GM21825 (cell line): Measurements from ENCODE around the gene ASAP2.
"Not testable (repeated sequence)": the region's sequence is repeated elsewhere in the genome, so short reads cannot be mapped to it uniquely, and the experiment has no call there.

Experiments
- ATAC-seq: cut with Tn5 transposase; IDR thresholded peaks from one replicate; pipeline ENCODE4 v1.9.1; 2021; ENCODE audit warnings: mild to moderate bottlenecking, moderate library complexity; ENCODE audit not compliant: unreplicated experiment

ASAP2 gene

GRCh38 chr2:9250091-9250490, 43.5 kb downstream of the ASAP2 start:
- no peak for ATAC-seq

DNA sequence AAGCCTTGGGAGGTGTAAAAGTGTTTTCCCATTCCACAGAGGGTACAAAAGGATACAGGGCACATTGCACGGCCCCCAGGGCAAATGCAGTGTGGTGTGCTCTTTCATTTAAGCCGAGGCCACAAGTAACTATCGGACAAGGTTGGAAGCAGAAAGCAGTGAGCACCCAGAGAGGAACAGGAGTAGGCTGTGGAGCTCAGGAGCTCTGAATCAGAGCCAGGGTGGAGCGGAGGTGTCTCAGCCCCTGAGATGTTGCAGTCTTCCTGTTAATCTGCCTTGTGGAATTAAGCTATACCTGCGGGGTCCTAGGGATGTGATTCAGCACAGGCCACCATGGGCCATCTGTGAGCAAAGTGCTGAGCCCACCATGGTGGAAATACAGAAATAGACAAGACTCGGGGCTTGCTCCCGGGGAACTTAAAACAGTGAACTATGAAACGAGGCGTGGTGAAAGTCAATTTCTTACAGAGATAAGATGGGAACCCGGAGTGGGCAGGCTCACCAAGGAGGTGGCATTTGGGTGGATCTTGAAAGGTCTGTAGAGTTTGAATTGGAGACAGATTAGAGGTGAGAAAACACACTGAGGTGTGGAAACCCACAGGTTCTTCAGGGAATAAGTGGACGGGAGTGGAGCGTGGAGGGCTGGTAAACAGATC, 44.0 kb downstream of the ASAP2 start:
- ATAC-seq, result no peak

DNA sequence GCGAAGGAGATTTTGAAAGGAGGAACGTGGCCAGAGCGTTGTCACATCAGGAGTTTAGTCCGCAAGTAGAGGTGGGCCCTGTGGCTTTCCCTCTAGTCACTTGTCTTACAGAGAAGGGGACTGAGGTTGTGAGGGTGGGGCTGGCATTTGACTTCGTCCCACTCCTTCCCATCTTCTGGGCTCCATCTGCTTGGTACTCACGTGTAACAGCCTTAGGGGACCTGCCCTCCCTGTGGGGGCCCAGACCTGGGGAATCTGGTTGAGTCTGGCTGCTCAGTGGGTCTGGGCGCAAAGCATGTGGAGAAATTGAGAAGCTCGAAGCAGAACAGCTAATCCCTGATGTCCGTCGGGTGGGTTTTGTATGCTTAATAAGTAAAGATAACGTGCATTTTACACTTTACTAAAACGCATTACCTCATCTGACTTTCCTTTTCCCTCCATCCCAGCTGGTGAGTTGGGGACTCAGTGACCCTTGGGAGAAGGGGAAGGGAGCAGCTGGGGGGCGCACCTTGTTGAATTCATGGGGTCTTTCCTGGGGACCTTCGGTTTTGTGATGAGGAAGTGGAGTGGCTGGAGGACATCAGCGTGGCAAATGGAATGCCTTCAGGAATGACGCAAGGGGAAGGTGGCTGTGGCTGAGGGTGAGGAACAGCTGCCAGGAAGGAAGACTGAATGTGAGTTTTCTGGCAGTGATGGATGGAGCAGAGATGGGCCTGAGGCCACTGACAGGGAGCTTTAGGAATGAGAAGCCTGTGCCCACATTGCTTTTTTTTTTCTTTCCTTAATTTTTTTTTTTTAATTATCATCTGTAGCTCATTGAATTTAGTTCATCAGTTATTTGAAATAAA, 44.8 kb downstream of the ASAP2 start:
- ATAC-seq, result no peak

- no peak for ATAC-seq
These were observed 45.4 kb downstream of the ASAP2 start for GRCh38 chr2:9252002-9252357.

DNA sequence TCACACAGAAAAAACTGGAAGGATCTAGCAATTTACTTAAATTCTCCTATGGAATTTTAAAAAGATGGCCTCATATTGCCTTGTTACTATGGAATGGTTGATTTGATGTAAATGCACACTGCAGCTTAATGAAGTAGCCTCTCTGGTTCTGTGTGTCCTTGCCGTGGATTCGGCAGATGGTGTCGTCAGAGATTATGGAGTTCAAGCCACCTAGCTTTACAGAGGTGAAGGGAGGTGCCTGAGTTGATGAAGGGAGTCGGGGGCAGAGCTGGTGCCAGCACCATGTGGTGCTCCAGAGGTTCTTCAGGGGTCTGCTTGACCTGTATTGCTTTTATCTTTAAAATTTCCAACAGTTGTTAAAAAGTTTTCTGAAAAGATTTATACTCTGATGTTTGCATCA, 48.8 kb downstream of the ASAP2 start:
- ATAC-seq, result no peak

- ATAC-seq, result no peak
These were observed 49.5 kb downstream of the ASAP2 start for GRCh38 chr2:9256147-9256546.

DNA sequence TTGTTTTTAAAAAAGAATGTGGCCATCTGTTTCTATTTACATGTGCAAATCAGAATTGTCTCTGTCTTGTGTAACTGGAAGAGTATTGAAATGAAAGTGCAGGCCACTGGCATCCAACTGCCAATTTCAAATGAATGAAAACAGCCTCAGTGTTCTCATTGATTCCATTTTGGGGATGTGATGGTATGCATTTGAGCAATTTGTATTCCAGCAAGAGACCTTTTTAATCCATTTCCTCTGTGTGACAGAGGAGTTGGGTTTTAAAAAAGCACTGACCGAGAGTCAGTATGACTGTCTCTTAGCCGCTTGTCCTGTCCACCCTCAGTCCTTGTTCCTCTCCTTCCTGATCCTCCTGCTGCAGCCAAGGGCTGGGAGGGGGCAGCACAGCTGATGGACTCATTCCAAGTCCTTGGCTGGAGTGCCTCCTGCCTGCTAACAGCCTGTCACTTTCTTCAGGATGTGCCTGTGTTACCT, 50.0 kb downstream of the ASAP2 start:
- ATAC-seq, result no peak

DNA sequence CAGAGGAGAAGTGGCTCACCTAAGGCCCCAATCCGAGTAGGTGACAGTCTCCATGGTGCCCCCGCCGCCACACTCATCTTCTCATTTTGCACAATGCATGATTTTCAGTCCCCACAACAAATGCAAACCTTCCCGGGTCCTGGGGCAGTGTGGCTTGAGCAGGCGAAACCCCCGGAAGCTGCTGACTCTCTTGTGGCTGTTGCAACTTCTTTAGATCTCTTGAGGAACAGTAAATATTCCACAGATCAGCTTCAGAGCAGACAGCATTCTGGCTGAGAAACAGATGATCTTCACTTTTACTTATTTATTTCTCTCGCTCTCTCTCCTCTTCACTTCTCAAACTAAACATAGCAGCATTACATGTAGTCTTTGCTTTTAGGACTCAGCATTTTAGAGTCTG, 51.9 kb downstream of the ASAP2 start:
- ATAC-seq, result no peak

DNA sequence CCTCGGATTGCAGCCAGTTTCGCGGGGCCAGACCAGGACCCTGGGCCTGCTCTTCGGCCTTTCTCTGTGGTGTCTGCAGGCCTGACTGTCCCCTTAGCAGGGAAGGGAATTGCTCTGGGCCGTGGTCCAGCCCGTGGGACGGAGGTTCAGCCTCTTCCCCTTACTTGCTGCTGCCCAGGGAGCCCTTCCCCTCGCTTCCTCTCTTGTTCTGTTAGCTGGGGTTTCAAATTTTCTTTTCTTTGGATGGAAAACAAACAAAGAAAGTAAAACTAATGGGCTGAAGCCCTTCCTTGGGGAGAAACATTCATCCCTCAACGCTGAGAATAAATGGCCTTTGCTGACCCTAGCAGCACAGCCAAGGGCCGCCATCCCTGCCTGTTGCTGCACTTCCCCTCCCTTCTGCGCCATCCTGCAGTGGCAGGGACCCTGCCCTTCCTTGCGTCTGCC, 52.4 kb downstream of the ASAP2 start:
- no peak for ATAC-seq

GRCh38 chr2:9260464-9260918, 53.9 kb downstream of the ASAP2 start:
- ATAC-seq, result no peak

GRCh38 chr2:9261231-9261883, 54.7 kb downstream of the ASAP2 start:
- ATAC-seq, result no peak

DNA sequence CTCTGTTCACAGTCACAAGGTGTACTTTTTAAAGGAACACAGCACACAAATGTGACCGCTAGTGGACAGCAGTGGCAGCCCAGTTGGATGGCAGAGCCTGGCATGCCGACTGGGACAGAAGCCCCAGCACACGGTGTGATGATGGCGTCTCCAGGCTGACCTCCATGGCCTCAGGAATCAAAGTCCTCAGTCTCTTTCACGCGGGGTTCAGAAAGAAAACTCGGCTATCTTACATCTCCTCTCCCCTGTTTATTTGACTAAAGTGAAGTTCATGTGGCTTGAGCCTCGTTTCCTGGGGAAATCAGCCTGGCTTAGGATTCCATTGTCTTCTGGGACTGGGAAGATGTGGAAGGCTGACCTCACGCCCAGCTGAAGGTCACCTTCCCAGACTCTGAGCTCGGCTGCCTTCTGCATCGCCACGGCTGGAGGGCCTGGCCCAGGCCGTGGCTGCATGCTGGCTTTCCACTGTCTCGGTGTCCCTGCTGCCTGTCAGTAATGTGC, 56.1 kb downstream of the ASAP2 start:
- ATAC-seq, result no peak

DNA sequence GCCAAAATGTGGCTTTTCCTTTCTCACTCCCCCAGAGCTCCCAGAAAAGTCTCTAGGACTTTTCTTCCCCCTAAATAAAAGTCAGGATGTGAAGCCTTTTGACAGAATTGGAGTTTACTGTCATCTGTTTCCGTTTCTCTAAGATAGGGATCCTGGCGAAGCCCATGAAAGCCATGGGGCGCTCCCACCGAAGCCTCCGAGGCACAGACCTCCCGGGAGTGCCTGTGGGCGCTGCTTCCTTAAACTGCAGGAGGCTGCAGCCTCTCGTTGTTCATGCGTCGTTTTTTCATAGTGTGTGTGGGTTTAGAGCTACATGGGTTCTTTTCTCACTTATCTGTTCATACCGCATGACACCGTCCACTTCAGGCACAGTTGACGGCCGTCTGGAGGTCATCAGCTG, 56.8 kb downstream of the ASAP2 start:
- no peak for ATAC-seq

- no peak for ATAC-seq
These were observed 57.7 kb downstream of the ASAP2 start for GRCh38 chr2:9264301-9264700.

- ATAC-seq, result no peak
These were observed 60.1 kb downstream of the ASAP2 start for GRCh38 chr2:9266711-9267110.

- not testable (repeated sequence) for ATAC-seq
These were observed 60.7 kb downstream of the ASAP2 start for GRCh38 chr2:9267286-9267685.

- ATAC-seq, result no peak
These were observed 61.9 kb downstream of the ASAP2 start for GRCh38 chr2:9268301-9269080.

GRCh38 chr2:9269295-9269694, 62.7 kb downstream of the ASAP2 start:
- ATAC-seq, result no peak

DNA sequence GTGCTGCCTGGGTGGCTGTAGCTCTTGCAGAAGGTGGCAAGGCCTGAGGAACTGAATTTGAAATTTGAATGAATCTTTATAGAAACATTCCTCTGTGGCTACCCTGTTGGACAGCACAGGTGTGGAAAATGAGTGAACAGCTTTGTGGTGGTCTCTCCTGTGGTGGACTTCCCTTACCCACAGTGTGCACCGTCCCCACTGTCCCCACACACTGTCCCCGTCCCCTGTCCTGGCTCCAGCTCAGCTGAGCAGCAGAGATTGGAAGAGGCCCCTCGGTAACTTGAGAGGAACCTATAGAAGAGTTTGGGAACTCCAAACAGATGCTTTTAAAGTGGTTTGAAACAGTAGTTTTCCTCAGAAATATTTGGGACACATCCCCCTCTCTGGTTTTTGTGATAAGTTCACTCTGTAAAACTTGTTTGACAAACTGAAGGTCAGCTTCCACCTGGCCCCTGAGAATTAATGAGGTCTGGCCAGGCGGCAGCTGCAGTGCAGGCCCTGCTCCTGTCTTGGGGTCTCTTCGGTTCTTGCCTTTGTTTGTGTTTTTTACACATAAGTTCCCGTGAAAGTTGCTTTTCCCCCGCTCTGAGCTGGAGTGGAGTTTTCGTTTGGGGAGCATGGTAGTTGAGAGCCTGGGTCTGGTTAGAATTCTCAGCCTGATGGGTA, 63.2 kb downstream of the ASAP2 start:
- no peak for ATAC-seq

DNA sequence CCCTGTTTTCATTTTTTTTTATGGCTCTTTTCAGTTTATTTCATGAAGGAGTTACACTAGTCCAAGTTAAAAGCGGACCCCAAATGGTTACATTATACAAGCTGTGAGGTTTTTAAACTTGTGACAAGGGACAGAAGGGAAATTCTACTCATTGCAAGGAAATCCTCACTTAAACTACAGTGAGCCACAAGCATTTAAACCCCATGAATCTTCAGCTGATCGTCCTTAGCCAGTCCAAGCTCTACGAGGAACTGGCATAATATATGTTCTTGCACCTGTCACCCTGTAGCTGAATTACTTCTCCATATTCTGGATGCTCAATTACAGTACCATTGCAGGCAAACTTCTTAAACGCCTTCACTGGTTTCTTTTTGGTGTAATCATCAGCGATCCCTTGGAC, 64.5 kb downstream of the ASAP2 start:
- no peak for ATAC-seq
